Activated T-helper 17 cell treated with anti-CD3 and anti-CD28 coated beads, Interleukin-2, amount 50 U/mL, for 72 hours (primary cell): Measurements from ENCODE around the gene CFAP45. TPM values are rescaled to one million over a fixed set of nuclear protein-coding genes. Genes with fewer than 3 reads are reported as not detected.

Experiments
- ATAC-seq: fragments of 150-1000 bp; cut with Tn5 transposase; replicated peaks from 2 replicates; pipeline ENCODE4 v1.10.0; 2021; ENCODE audit warnings: mild to moderate bottlenecking, moderate library complexity
- H3K27ac Mint-ChIP-seq: one replicate; pipeline ENCODE4 v1.8.0; 2022; ENCODE audit warnings: mixed read lengths
- H3K27me3 Mint-ChIP-seq: one replicate; pipeline ENCODE4 v1.8.0; 2022; ENCODE audit warnings: mixed read lengths
- H3K36me3 Mint-ChIP-seq: one replicate; pipeline ENCODE4 v1.8.0; 2022; ENCODE audit warnings: low read depth, mild to moderate bottlenecking, mixed read lengths
- H3K4me1 Mint-ChIP-seq: one replicate; pipeline ENCODE4 v1.8.0; 2022; ENCODE audit warnings: mixed read lengths
- H3K4me3 Mint-ChIP-seq: one replicate; pipeline ENCODE4 v1.8.0; 2022; ENCODE audit warnings: mild to moderate bottlenecking, mixed read lengths
- H3K9me3 Mint-ChIP-seq: one replicate; pipeline ENCODE4 v1.8.0; 2022; ENCODE audit warnings: mixed read lengths
- total RNA-seq, 2 donors: library from RNA; stranded (reverse); gene quantifications; one replicate each; pipeline ENCODE4 v1.2.3, GENCODE V29; 2022

CFAP45 gene
- total RNA-seq, 2 donors from 2014 or later: 0.78 to 3.6 TPM

DNA sequence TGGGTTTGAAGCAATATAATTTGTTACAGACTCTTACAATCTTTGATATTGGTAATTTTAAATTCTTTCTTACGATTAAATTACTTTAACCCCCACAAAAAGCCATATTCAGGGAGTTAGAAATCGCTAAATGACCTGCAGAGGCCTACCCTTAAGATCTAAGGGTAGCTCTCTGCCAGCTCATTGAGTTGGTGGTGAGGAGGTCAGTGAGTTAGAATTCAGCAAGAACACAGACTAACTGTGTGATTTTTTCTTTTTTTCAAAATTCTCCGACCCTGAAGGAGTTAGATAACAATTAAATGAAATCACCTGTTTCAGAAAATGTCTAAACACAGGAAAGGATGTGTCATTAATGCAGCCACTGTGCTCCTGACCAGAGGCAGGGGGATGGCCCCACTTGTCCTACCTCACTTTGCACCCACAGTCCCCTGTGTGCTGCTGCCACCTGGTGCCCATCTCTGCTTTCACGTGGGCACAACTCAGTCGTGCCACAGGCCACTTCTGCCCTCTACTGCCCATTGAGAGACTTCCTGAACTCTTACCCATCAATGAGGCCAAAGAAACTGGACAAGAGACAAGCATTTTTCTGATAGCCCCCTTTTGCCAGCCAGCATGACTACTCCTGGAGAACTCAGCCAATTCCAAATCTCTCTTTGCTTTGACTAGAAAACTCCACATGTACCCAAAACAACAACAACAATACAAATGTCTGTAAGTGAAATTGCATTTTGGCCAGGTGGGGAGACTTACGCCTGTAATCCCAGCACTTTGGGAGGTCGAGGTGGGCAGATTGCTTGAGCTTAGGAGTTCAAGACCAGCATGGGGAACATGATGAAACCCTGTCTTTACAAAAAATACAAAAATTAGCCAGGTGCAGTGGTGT lies 8.4 kb downstream of the CFAP45 start:
- peaks cover 6% of the 10 kb centered on the region for H3K4me1 Mint-ChIP-seq
- H3K36me3 Mint-ChIP-seq: no peaks in the 10 kb centered on the region
- H3K4me3 Mint-ChIP-seq: no peak overlapping the region
- H3K9me3 Mint-ChIP-seq: no peaks in the 10 kb centered on the region
- peak; percentile 98 for ATAC-seq
- no peaks in the 10 kb centered on the region for H3K27me3 Mint-ChIP-seq
- H3K27ac Mint-ChIP-seq: peak overlapping the region; percentile 10

GRCh38 chr1:159890390-159890789 lies 9.6 kb downstream of the CFAP45 start:
- Mint-ChIP-seq H3K4me1 (peaks cover 6% of the 10 kb centered on the region), H3K27ac (peak overlapping the region; percentile 70), H3K4me3 (peak overlapping the region; percentile 5), H3K27me3 (no peaks in the 10 kb centered on the region), H3K36me3 (no peaks in the 10 kb centered on the region), H3K9me3 (no peaks in the 10 kb centered on the region)
- no peak for ATAC-seq

- ATAC-seq: peak; percentile 69
- Mint-ChIP-seq H3K27me3 (no peaks in the 10 kb centered on the region), H3K36me3 (no peaks in the 10 kb centered on the region), H3K4me3 (peak overlapping the region; percentile 5), H3K4me1 (peaks cover 6% of the 10 kb centered on the region), H3K9me3 (no peaks in the 10 kb centered on the region), H3K27ac (peak overlapping the region; percentile 70)
Measured at GRCh38 chr1:159889821-159890252, 10.1 kb downstream of the CFAP45 start.

- no peak overlapping the region for H3K4me3 Mint-ChIP-seq
Measured at GRCh38 chr1:159889202-159889601, 10.8 kb downstream of the CFAP45 start.

GRCh38 chr1:159884296-159884695 lies 15.7 kb downstream of the CFAP45 start:
- Mint-ChIP-seq H3K9me3 (no peaks in the 10 kb centered on the region), H3K27me3 (no peaks in the 10 kb centered on the region), H3K4me1 (no peaks in the 10 kb centered on the region)

More at GRCh38 chr1:159889202-159889601, 10.8 kb downstream of the CFAP45 start:
- ATAC-seq: no peak
- no peaks in the 10 kb centered on the region for H3K27me3 Mint-ChIP-seq
- H3K4me1 Mint-ChIP-seq: peaks cover 6% of the 10 kb centered on the region
- no peaks in the 10 kb centered on the region for H3K9me3 Mint-ChIP-seq
- H3K27ac Mint-ChIP-seq: peak overlapping the region; percentile 3
- no peaks in the 10 kb centered on the region for H3K36me3 Mint-ChIP-seq

GRCh38 chr1:159883134-159883533 lies 16.8 kb downstream of the CFAP45 start:
- H3K36me3 Mint-ChIP-seq: no peaks in the 10 kb centered on the region
- no peak for ATAC-seq
- H3K4me3 Mint-ChIP-seq: no peak overlapping the region
- H3K27me3 Mint-ChIP-seq: no peaks in the 10 kb centered on the region
- H3K4me1 Mint-ChIP-seq: no peaks in the 10 kb centered on the region
- H3K9me3 Mint-ChIP-seq: no peaks in the 10 kb centered on the region
- no peak overlapping the region for H3K27ac Mint-ChIP-seq

More at GRCh38 chr1:159884296-159884695, 15.7 kb downstream of the CFAP45 start:
- Mint-ChIP-seq H3K4me3 (no peak overlapping the region), H3K27ac (no peak overlapping the region), H3K36me3 (no peaks in the 10 kb centered on the region)
- ATAC-seq: no peak

DNA sequence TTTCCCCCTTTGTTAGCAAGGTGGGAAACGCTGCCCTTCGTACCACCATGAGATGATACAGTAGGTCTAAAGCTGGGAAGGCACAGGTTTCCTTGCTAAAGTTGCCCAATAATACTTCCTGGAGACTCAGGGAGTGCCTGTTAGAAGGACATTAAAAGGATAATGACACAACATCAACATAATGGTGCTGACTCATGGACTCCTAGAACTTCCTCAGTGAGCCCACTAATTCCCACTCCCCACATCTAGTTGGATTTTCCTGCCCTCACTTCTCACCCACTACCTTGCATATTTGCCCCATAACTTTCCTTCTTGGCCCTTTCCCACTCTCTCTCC lies 17.5 kb downstream of the CFAP45 start:
- no peak for ATAC-seq
- Mint-ChIP-seq H3K9me3 (no peaks in the 10 kb centered on the region), H3K27me3 (no peaks in the 10 kb centered on the region), H3K4me3 (no peak overlapping the region), H3K4me1 (no peaks in the 10 kb centered on the region), H3K36me3 (no peaks in the 10 kb centered on the region), H3K27ac (no peak overlapping the region)

DNA sequence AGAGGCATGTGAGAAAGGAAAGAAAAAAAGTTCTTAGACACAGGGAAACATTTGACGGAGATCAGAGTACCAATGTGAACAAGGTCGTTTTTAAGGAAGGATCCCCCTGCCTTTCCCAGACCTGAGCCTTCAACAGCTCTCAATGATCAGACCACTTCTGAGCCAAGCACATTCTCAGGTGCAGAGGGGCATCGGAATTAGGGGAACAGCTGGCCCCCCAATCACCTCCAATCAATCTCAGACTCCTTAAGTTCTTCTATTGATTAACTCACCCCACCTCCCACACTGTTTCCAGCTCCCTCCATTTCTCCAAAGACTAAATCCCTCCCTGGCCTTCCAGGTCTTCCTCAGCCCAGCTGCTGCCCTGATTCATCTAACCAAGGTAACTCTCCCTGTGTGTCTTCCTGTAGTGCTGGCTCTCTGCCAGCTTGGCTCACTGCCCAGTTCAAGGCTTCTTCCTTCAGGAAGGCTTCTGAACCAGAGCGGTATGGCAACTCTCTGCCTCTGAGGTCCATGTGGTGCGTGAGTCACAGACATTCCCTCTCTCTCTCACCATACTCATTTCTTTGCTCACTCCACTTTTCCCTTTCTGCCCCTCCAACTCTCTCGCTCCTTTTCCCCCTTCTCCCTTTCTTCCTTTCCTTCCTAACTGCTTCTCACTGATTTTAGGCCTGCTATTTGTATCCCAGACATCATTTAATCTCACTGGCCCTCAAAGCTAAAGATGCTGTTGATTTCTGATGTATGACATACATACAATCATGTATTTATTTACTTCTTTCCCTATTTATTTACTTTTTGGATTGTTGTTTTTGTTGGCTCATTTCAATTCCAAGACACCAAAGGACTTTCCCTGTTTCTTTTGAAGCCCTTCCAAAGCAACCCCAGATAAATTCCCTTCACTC lies 18.1 kb downstream of the CFAP45 start:
- peak; percentile 75 for ATAC-seq
- Mint-ChIP-seq H3K4me1 (no peaks in the 10 kb centered on the region), H3K27me3 (no peaks in the 10 kb centered on the region), H3K36me3 (no peaks in the 10 kb centered on the region), H3K27ac (no peak overlapping the region), H3K4me3 (no peak overlapping the region), H3K9me3 (no peaks in the 10 kb centered on the region)

DNA sequence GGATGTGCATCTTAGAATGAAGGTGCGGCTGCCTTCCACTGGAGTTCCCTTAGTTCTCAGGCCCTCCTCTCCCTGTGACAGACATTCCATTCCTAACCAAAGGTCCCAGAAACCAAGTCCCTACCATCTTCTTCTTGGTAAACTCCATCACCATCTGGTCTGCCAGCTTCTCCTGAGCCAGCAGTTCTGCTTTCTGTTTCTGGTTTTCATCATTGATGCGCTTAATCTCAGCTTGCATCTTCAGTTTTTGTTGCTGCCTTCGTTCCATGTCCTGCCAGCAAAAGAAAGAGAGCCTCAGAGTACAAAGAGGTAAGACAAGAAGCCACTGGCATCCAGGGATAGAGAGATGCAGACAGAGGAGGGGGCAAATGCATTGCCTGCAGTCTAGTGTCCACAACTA lies 19.5 kb downstream of the CFAP45 start:
- Mint-ChIP-seq H3K4me3 (no peak overlapping the region), H3K9me3 (no peaks in the 10 kb centered on the region), H3K27ac (no peak overlapping the region), H3K27me3 (no peaks in the 10 kb centered on the region), H3K36me3 (no peaks in the 10 kb centered on the region), H3K4me1 (no peaks in the 10 kb centered on the region)
- no peak for ATAC-seq

- no peak overlapping the region for H3K4me3 Mint-ChIP-seq
- H3K27me3 Mint-ChIP-seq: no peaks in the 10 kb centered on the region
- H3K9me3 Mint-ChIP-seq: no peaks in the 10 kb centered on the region
- ATAC-seq: no peak
- no peaks in the 10 kb centered on the region for H3K4me1 Mint-ChIP-seq
- H3K27ac Mint-ChIP-seq: no peak overlapping the region
- H3K36me3 Mint-ChIP-seq: no peaks in the 10 kb centered on the region
Measured at GRCh38 chr1:159879977-159880376, 20.0 kb downstream of the CFAP45 start.

DNA sequence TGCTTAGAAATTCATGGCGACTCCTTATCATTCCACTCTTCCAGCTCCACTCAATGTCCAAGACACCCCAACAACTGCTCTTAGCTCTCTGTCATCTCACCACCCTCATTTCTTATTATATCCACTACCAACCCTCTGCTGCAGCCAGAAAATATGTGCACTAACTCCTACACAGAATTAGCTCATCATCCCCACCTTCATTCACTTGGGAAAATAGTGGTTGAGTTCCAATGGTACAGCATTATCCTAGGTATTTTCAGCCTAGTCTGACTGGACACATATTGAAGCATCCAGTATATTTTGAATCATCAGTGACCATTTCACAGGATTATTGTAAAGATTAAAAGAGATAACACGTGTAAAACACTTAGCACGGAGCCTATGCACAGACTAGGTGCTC lies 20.8 kb downstream of the CFAP45 start:
- H3K9me3 Mint-ChIP-seq: no peaks in the 10 kb centered on the region
- H3K27me3 Mint-ChIP-seq: no peaks in the 10 kb centered on the region
- no peaks in the 10 kb centered on the region for H3K4me1 Mint-ChIP-seq
- H3K27ac Mint-ChIP-seq: no peak overlapping the region
- no peak overlapping the region for H3K4me3 Mint-ChIP-seq
- H3K36me3 Mint-ChIP-seq: no peaks in the 10 kb centered on the region
- ATAC-seq: no peak

DNA sequence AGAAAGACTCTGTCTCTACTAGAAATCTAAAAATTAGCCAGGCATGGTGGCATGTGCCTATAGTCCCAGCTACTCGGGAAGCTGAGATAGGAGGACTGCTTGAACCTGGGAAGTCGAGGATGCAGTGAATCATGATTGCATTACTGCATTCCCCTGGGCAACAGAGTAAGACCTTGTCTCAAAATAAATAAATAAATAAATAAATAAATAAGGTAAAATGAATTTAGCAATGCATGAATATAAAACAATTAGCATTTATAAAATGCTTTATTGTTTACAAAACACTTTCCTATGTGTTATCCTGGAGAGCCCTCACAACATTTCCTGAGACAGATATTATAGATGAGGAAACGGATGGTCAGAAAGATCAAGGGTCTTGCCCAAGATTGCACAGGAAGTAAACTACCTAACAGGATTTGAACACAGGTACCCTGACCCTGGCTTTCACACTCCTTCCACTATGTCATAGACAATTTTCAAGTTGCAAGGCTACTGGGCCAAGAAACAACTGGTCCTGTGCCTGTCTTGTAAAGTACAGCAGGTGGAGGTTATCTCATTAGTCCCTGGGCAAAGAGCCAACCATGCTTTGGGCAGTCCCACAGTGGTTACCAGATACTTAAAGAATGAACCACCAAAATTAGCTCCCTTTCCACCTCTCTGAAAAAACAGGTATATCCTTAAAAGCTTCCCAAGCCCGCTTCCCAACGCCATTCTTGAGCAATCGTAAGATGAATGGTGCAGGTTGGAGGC lies 22.1 kb downstream of the CFAP45 start:
- H3K9me3 Mint-ChIP-seq: no peaks in the 10 kb centered on the region
- ATAC-seq: no peak
- H3K27ac Mint-ChIP-seq: no peak overlapping the region
- no peaks in the 10 kb centered on the region for H3K27me3 Mint-ChIP-seq
- no peaks in the 10 kb centered on the region for H3K4me1 Mint-ChIP-seq
- H3K4me3 Mint-ChIP-seq: no peak overlapping the region
- no peaks in the 10 kb centered on the region for H3K36me3 Mint-ChIP-seq

GRCh38 chr1:159873530-159874143 lies 26.3 kb downstream of the CFAP45 start:
- H3K4me1 Mint-ChIP-seq: no peaks in the 10 kb centered on the region
- H3K4me3 Mint-ChIP-seq: no peak overlapping the region
- no peaks in the 10 kb centered on the region for H3K9me3 Mint-ChIP-seq
- no peaks in the 10 kb centered on the region for H3K36me3 Mint-ChIP-seq
- ATAC-seq: no peak
- H3K27me3 Mint-ChIP-seq: no peaks in the 10 kb centered on the region
- no peak overlapping the region for H3K27ac Mint-ChIP-seq

- H3K4me3 Mint-ChIP-seq: no peak overlapping the region
- no peaks in the 10 kb centered on the region for H3K36me3 Mint-ChIP-seq
- H3K27me3 Mint-ChIP-seq: no peaks in the 10 kb centered on the region
- no peak for ATAC-seq
- H3K9me3 Mint-ChIP-seq: no peaks in the 10 kb centered on the region
- no peak overlapping the region for H3K27ac Mint-ChIP-seq
- H3K4me1 Mint-ChIP-seq: no peaks in the 10 kb centered on the region
Measured at GRCh38 chr1:159872891-159873290, 27.1 kb downstream of the CFAP45 start.
